ENCODE results near the gene APP.

- no peak for TF ChIP-seq POLR2A (IDR thresholded peaks at IDR 0.05; ENCODE audit: low read depth, low read length)
- TF ChIP-seq POLR2AphosphoS5 (IDR thresholded peaks at IDR 0.05; ENCODE audit: low read depth, low read length), result no peak
Measured at GRCh38 chr21:26199456-26199855, 28.9 kb upstream of the APP start.
